Tibial nerve (tissue), 4 donors: Measurements from ENCODE around the gene BCAS3. TPM values are rescaled to one million over a fixed set of nuclear protein-coding genes. Genes with fewer than 3 reads are reported as not detected.

Experiments used
- DNase-seq, 2 donors: peaks; one replicate each; pipeline ENCODE4 v3.0.0-alpha.2; 2019; ENCODE audit warnings: low spot score in 2 of 2
- H3K27ac ChIP-seq, 4 donors: fragments of 200-600 bp; sonication (generic) in 3 of 4; one replicate each; pipeline ENCODE4 v1.5.1; 2017 to 2019; ENCODE audit warnings: mild to moderate bottlenecking in 1 of 4
- H3K27me3 ChIP-seq, 2 donors: fragments of 200-600 bp; sonication (generic) in 1 of 2; one replicate each; pipeline versions ENCODE4 v1.5.1 to v1.6.0; 2017 to 2019
- H3K36me3 ChIP-seq, 3 donors: fragments of 200-600 bp; sonication (generic); one replicate each; pipeline ENCODE4 v1.5.1; 2018 to 2019
- H3K4me1 ChIP-seq, 4 donors: fragments of 200-600 bp; sonication (generic) in 3 of 4; one replicate each; pipeline ENCODE4 v1.5.1; 2017 to 2019
- H3K4me3 ChIP-seq, 4 donors: fragments of 200-600 bp; sonication (generic) in 3 of 4; one replicate each; pipeline ENCODE4 v1.5.1; 2017 to 2019; ENCODE audit warnings: mild to moderate bottlenecking in 1 of 4, moderate library complexity in 1 of 4
- H3K9me3 ChIP-seq, 4 donors: fragments of 200-600 bp; sonication (generic) in 3 of 4; one replicate each; pipeline ENCODE4 v1.5.1; 2017 to 2019
- EP300 ChIP-seq, 2 donors: sonication (generic); formaldehyde crosslinking; IDR thresholded peaks; one replicate each; pipeline ENCODE4 v1.6.1; 2017; ENCODE audit warnings: antibody characterized with exemption in 2 of 2, mild to moderate bottlenecking in 1 of 2
- POLR2A ChIP-seq, 2 donors: fragments of 450-650 bp; IDR thresholded peaks; one replicate each; pipeline ENCODE4 v1.6.1; 2017; ENCODE audit warnings: antibody characterized with exemption in 2 of 2, mild to moderate bottlenecking in 2 of 2, moderate library complexity in 2 of 2
- WGBS, 2 donors: methylation state at CpG; one replicate each; pipeline ENCODE4 v1.1.5; 2018; 5-methylcytosine and 5-hydroxymethylcytosine counted together
- total RNA-seq, 4 donors: library from RNA; depleted of rRNA; stranded (reverse); fragments of >200 nt; gene quantifications; one replicate each; pipeline ENCODE4 v1.1.0, GENCODE V29; 2016
- TF ChIP-seq, protein P1 (sequence below), 5 experiments: fragments of 200-600 bp in 3 of 5; fragments of 450-650 bp in 2 of 5; sonication (generic) in 3 of 5; IDR thresholded peaks; one replicate each; pipeline ENCODE4 v1.5.1; 2016 to 2019; ENCODE audit warnings: antibody characterized with exemption in 5 of 5, mild to moderate bottlenecking in 3 of 5, moderate library complexity in 2 of 5

Gene BCAS3
- total RNA-seq, 4 donors from 2014 or later, result 26.4 to 48.1 (median 44.8) TPM

DNA sequence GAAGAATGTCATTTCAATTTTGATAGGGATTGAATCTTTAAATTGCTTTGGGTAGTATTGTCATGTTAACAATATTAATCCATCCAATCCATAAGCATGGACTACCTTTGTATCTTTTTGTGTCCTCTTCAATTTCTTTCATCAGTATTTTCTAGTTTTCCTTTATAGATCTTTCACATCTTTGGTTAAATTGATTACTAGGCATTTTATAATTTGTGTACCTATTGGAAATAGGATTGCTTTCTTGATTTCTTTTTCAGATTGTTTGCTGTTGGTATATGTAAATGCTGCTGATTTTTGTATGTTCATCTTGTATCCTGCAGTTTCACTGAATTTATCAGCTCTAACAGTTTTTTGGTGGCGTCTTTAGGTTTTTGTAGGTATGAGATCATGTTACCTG is 24.1 kb upstream of the BCAS3 start:
- TF ChIP-seq, protein P1, sequence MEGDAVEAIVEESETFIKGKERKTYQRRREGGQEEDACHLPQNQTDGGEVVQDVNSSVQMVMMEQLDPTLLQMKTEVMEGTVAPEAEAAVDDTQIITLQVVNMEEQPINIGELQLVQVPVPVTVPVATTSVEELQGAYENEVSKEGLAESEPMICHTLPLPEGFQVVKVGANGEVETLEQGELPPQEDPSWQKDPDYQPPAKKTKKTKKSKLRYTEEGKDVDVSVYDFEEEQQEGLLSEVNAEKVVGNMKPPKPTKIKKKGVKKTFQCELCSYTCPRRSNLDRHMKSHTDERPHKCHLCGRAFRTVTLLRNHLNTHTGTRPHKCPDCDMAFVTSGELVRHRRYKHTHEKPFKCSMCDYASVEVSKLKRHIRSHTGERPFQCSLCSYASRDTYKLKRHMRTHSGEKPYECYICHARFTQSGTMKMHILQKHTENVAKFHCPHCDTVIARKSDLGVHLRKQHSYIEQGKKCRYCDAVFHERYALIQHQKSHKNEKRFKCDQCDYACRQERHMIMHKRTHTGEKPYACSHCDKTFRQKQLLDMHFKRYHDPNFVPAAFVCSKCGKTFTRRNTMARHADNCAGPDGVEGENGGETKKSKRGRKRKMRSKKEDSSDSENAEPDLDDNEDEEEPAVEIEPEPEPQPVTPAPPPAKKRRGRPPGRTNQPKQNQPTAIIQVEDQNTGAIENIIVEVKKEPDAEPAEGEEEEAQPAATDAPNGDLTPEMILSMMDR (IDR thresholded peaks at IDR 0.05), result no peak
- Histone ChIP-seq H3K36me3 (peaks cover 0 to 55% (median 0%) of the 10 kb centered on the region in 3 donors), H3K9me3 (no peaks in the 10 kb centered on the region), H3K4me3 (no peak overlapping the region), H3K4me1 (peaks cover 0 to 6% (median 0%) of the 10 kb centered on the region in 4 donors), H3K27me3 (no peaks in the 10 kb centered on the region), H3K27ac (no peak overlapping the region)
- 94 to 96% methylated on average over 1 of the region's 1 CpG for WGBS, 2 donors
- DNase-seq, result no peak

- TF ChIP-seq EP300 (IDR thresholded peaks at IDR 0.05) (no peak), POLR2A (IDR thresholded peaks at IDR 0.05) (no peak)
- TF ChIP-seq, protein P1 (IDR thresholded peaks at IDR 0.05), result no peak
- WGBS, 2 donors, result 88 to 98% methylated on average over 5 of the region's 5 CpGs
- H3K9me3 ChIP-seq, result no peaks in the 10 kb centered on the region
Measured at GRCh38 chr17:60656499-60656898, 21.2 kb upstream of the BCAS3 start.

GRCh38 chr17:60659156-60659555 is 18.5 kb upstream of the BCAS3 start:
- 42 to 46% methylated on average over 1 of the region's 1 CpG for WGBS, 2 donors
- TF ChIP-seq EP300 (IDR thresholded peaks at IDR 0.05), result no peak
- TF ChIP-seq, protein P1 (IDR thresholded peaks at IDR 0.05), result no peak
- no peak for TF ChIP-seq POLR2A (IDR thresholded peaks at IDR 0.05)
- H3K27ac ChIP-seq, result no peak overlapping the region
- no peaks in the 10 kb centered on the region for H3K9me3 ChIP-seq
- H3K27me3 ChIP-seq, result no peaks in the 10 kb centered on the region
- no peak for DNase-seq
- peaks cover 0 to 29% (median 0%) of the 10 kb centered on the region in 3 donors for H3K36me3 ChIP-seq
- H3K4me3 ChIP-seq, result no peak overlapping the region
- H3K4me1 ChIP-seq, result peaks cover 0 to 4% (median 0%) of the 10 kb centered on the region in 4 donors

More at GRCh38 chr17:60656499-60656898, 21.2 kb upstream of the BCAS3 start:
- H3K36me3 ChIP-seq, result peaks cover 0 to 26% (median 0%) of the 10 kb centered on the region in 3 donors
- H3K4me1 ChIP-seq, result peaks cover 0 to 10% (median 0%) of the 10 kb centered on the region in 4 donors
- no peak overlapping the region for H3K27ac ChIP-seq
- no peaks in the 10 kb centered on the region for H3K27me3 ChIP-seq
- no peak overlapping the region for H3K4me3 ChIP-seq
- no peak for DNase-seq

- Histone ChIP-seq H3K9me3 (no peaks in the 10 kb centered on the region), H3K4me3 (no peak overlapping the region), H3K36me3 (peaks cover 0 to 44% (median 0%) of the 10 kb centered on the region in 3 donors), H3K4me1 (peaks cover 0 to 4% (median 0%) of the 10 kb centered on the region in 4 donors), H3K27me3 (no peaks in the 10 kb centered on the region), H3K27ac (no peak overlapping the region)
- TF ChIP-seq, protein P1 (IDR thresholded peaks at IDR 0.05), result no peak
- no peak for TF ChIP-seq POLR2A (IDR thresholded peaks at IDR 0.05)
- TF ChIP-seq EP300 (IDR thresholded peaks at IDR 0.05), result no peak
- WGBS, 2 donors, result 85 to 91% methylated on average over 2 of the region's 2 CpGs
- DNase-seq, result no peak
Measured at GRCh38 chr17:60661489-60661888, 16.2 kb upstream of the BCAS3 start.

- Histone ChIP-seq H3K27me3 (no peaks in the 10 kb centered on the region), H3K27ac (no peak overlapping the region), H3K4me3 (no peak overlapping the region), H3K36me3 (peaks cover 0 to 36% (median 0%) of the 10 kb centered on the region in 3 donors), H3K4me1 (peaks cover 0 to 4% (median 0%) of the 10 kb centered on the region in 4 donors), H3K9me3 (no peaks in the 10 kb centered on the region)
- 50 to 64% methylated on average over 1 of the region's 1 CpG for WGBS, 2 donors
- DNase-seq, result no peak
- TF ChIP-seq EP300 (IDR thresholded peaks at IDR 0.05) (no peak), POLR2A (IDR thresholded peaks at IDR 0.05) (no peak)
- TF ChIP-seq, protein P1 (IDR thresholded peaks at IDR 0.05), result no peak
Measured at GRCh38 chr17:60664022-60664421, 13.6 kb upstream of the BCAS3 start.
